K562 (cell line): ENCODE measurements around the gene NECTIN1. TPM values are rescaled to one million over a fixed set of nuclear protein-coding genes. Genes with fewer than 3 reads are reported as not detected.

Source experiments
- ATAC-seq: fragments of 200-7000 bp; cut with Tn5 transposase; 3 replicates; pipeline ENCODE4 v1.9.1; 2020; ENCODE audit warnings: moderate library complexity
- BruUV-seq: library from RNA; stranded (reverse); fragments of 400-500 nt; replicated peaks from 2 replicates; lab custom pipeline; 2021; lab: Mats Ljungman, UMichigan
- CTCF ChIA-PET: fragments of 300-600 bp; formaldehyde crosslinking; extraction: SDS; loops from one replicate; lab custom pipeline; 2021; ENCODE audit warnings: low intra/inter-chr PET ratio; lab: Yijun Ruan, JAX
- POLR2A ChIA-PET: fragments of 300-600, 350-650 bp; sonication (Branson Sonifier 250); formaldehyde crosslinking; extraction: SDS; loops from one replicate; lab custom pipeline; 2021; ENCODE audit warnings: antibody characterized with exemption, inconsistent platforms; lab: Yijun Ruan, JAX
- DNase-seq, 4 experiments: peaks; one replicate each; pipeline versions ENCODE4 v3.0.0 to v3.0.0-alpha.2; 2011 to 2018; ENCODE audit warnings: low spot score in 3 of 4, mixed read lengths in 3 of 4; ENCODE audit errors: extremely low read depth in 1 of 4
- FAIRE-seq: peaks from 2 replicates; lab custom pipeline; 2011; peaks lifted over from hg19 to GRCh38; lab: Jason Lieb, UNC
- H2AFZ ChIP-seq: 2 replicates; pipeline ENCODE4 v1.6.0; 2011; ENCODE audit warnings: low read depth, low read length, control low read depth, inconsistent platforms
- H3K27ac ChIP-seq: fragments of 200-600 bp; 3 replicates; pipeline ENCODE4 v1.8.0; 2011; ENCODE audit warnings: low read depth, mild to moderate bottlenecking, control low read depth, inconsistent platforms, low read length, moderate library complexity, mixed read lengths; ENCODE audit errors: extremely low read depth
- H3K27me3 ChIP-seq, 2 experiments: fragments of 300-600 bp in 1 of 2; 2 replicates in 1 of 2; 3 replicates in 1 of 2; pipeline versions ENCODE4 v1.6.0 to v1.8.0; 2011; ENCODE audit warnings: inconsistent platforms in 2 of 2, low read length in 2 of 2, mild to moderate bottlenecking in 1 of 2, mixed read lengths in 1 of 2, moderate library complexity in 1 of 2; ENCODE audit not compliant: control insufficient read depth in 2 of 2, insufficient read depth in 2 of 2
- H3K36me3 ChIP-seq: fragments of 300-600 bp; 3 replicates; pipeline ENCODE4 v1.8.0; 2011; ENCODE audit warnings: mild to moderate bottlenecking, low read length, inconsistent platforms; ENCODE audit not compliant: control insufficient read depth, insufficient read depth
- H3K4me1 ChIP-seq, 2 experiments: fragments of 200-600 bp in 1 of 2; replicated peaks in 1 of 2; 2 replicates in 1 of 2; 3 replicates in 1 of 2; pipeline versions ENCODE4 v1.5.1 to v1.8.0; 2011; ENCODE audit warnings: inconsistent platforms in 2 of 2, low read length in 2 of 2, mild to moderate bottlenecking in 1 of 2, mixed read lengths in 1 of 2, moderate library complexity in 1 of 2; ENCODE audit not compliant: control insufficient read depth in 2 of 2, insufficient read depth in 2 of 2
- H3K4me2 ChIP-seq: 2 replicates; pipeline ENCODE4 v1.6.1; 2011; ENCODE audit warnings: low read length, control low read depth, inconsistent platforms, mixed read lengths; ENCODE audit not compliant: insufficient read depth
- H3K4me3 ChIP-seq: fragments of 200-600 bp; sonication (generic), shearing (Covaris generic); 2 replicates; pipeline ENCODE4 v1.5.1; 2016; ENCODE audit warnings: control low read depth, inconsistent platforms
- H3K79me2 ChIP-seq: fragments of 200-600 bp; 3 replicates; pipeline ENCODE4 v1.8.0; 2011; ENCODE audit warnings: low read length, inconsistent platforms; ENCODE audit not compliant: control insufficient read depth, insufficient read depth
- H3K9ac ChIP-seq, 2 experiments: 2 replicates each; pipeline versions ENCODE4 v1.6.0 to v1.6.1; 2011; ENCODE audit warnings: low read depth in 2 of 2, low read length in 2 of 2, control low read depth in 1 of 2, inconsistent platforms in 1 of 2, mild to moderate bottlenecking in 1 of 2, mixed read lengths in 1 of 2; ENCODE audit not compliant: insufficient read depth in 1 of 2
- H3K9me1 ChIP-seq: one replicate; pipeline ENCODE4 v1.6.0; 2011; ENCODE audit warnings: inconsistent platforms, mild to moderate bottlenecking, low read length, moderate library complexity; ENCODE audit not compliant: control insufficient read depth, insufficient read depth
- H3K9me3 ChIP-seq: replicated peaks from 2 replicates; pipeline ENCODE4 v1.5.1; 2011; ENCODE audit warnings: low read depth, low read length, inconsistent platforms; ENCODE audit not compliant: control insufficient read depth, insufficient read depth
- H4K20me1 ChIP-seq: replicated peaks from 2 replicates; pipeline ENCODE4 v1.6.1; 2011; ENCODE audit warnings: low read length, inconsistent platforms, mixed read lengths; ENCODE audit not compliant: control insufficient read depth, insufficient read depth
- CAMTA2 ChIP-seq: fragments of 250-450 bp; sonication (Bioruptor Pico); conservative IDR thresholded peaks from 2 replicates; pipeline ENCODE4 v1.5.1; 2022
- CSDE1 ChIP-seq, 2 experiments: fragments of 450-650 bp; IDR thresholded peaks; 2 replicates each; pipeline ENCODE4 v1.6.1; 2016; ENCODE audit warnings: mild to moderate bottlenecking in 1 of 2
- ELF1 ChIP-seq: fragments of 200-800 bp; sonication (Bioruptor generic); IDR thresholded peaks from 2 replicates; pipeline ENCODE4 v1.6.1; 2016; ENCODE audit warnings: missing genetic modification characterization, missing compliant biosample characterization
- HDAC3 ChIP-seq: fragments of 450-650 bp; IDR thresholded peaks from 2 replicates; pipeline ENCODE4 v1.6.1; 2018; ENCODE audit warnings: borderline replicate concordance, mild to moderate bottlenecking, moderate library complexity; ENCODE audit not compliant: partially characterized antibody
- MBD2 ChIP-seq: sonication (generic); IDR thresholded peaks from 2 replicates; pipeline ENCODE4 v1.6.1; 2016; ENCODE audit warnings: low read depth, borderline replicate concordance
- MEF2D ChIP-seq: conservative IDR thresholded peaks from 2 replicates; pipeline ENCODE4 v1.6.1; 2016; ENCODE audit warnings: low read depth, missing genetic modification characterization, missing compliant biosample characterization
- SNIP1 ChIP-seq: fragments of 450-650 bp; IDR thresholded peaks from 2 replicates; pipeline ENCODE4 v1.7.1; 2017; ENCODE audit warnings: low read depth, mild to moderate bottlenecking
- TRIM25 ChIP-seq: fragments of 450-650 bp; IDR thresholded peaks from 2 replicates; pipeline ENCODE4 v1.7.0; 2016; ENCODE audit warnings: borderline replicate concordance
- ZSCAN29 ChIP-seq: fragments of 450-650 bp; IDR thresholded peaks from 2 replicates; pipeline ENCODE4 v1.6.1; 2017
- WGBS: fragments of 100-300 bp; shearing (Covaris generic); methylation state at CpG from one replicate; pipeline ENCODE4 v1.1.6; 2016; ENCODE audit warnings: low coverage, mixed read lengths; ENCODE audit not compliant: insufficient coverage; ENCODE audit errors: missing lambda C conversion rate; 5-methylcytosine and 5-hydroxymethylcytosine counted together
- in situ Hi-C: fragments of 300-500 bp; cut with MboI; formaldehyde crosslinking; loops from 4 replicates; pipeline ENCODE4 v1.15.0; 2018; ENCODE audit warnings: inconsistent platforms, mixed read lengths
- intact Hi-C: fragments of 100-400 bp; cut with micrococcal nuclease; formaldehyde crosslinking; loops from 2 replicates; pipeline ENCODE4 v1.14.2; 2022
- polyA plus RNA-seq, 8 experiments: library from polyadenylated mRNA; depleted of rRNA in 4 of 8; stranded (reverse) in 5 of 8; unstranded in 3 of 8; fragments of >200 nt; fragmentation: Nextera tagmentation in 2 of 8; fragmentation: Illumina TruSeq in 1 of 8; extraction: Ambion mirVana in 2 of 8; extraction: Trizol in 1 of 8; gene quantifications; 2 replicates each; pipeline versions ENCODE4 v1.2.1 to v1.2.3, GENCODE V29; 2011 to 2014; ENCODE audit warnings: inconsistent platforms in 1 of 8, missing spikeins in 1 of 8
- total RNA-seq, 7 experiments: library from RNA; depleted of rRNA in 6 of 7; stranded (reverse); fragments of >200 nt in 6 of 7; fragmentation: Illumina TruSeq in 2 of 7; extraction: Trizol in 2 of 7; gene quantifications; 2 replicates each; pipeline versions ENCODE4 v1.2.1 to v1.2.3, GENCODE V29; 2011 to 2021; ENCODE audit warnings: low replicate concordance in 1 of 7

Gene NECTIN1
- total and polyA plus RNA-seq, 9 of the 15 experiments (the other 6 are each of a cell fraction or from before 2014, with no cell fraction given): 0.09 to 0.53 (median 0.23) TPM; not detected in 2

DNA sequence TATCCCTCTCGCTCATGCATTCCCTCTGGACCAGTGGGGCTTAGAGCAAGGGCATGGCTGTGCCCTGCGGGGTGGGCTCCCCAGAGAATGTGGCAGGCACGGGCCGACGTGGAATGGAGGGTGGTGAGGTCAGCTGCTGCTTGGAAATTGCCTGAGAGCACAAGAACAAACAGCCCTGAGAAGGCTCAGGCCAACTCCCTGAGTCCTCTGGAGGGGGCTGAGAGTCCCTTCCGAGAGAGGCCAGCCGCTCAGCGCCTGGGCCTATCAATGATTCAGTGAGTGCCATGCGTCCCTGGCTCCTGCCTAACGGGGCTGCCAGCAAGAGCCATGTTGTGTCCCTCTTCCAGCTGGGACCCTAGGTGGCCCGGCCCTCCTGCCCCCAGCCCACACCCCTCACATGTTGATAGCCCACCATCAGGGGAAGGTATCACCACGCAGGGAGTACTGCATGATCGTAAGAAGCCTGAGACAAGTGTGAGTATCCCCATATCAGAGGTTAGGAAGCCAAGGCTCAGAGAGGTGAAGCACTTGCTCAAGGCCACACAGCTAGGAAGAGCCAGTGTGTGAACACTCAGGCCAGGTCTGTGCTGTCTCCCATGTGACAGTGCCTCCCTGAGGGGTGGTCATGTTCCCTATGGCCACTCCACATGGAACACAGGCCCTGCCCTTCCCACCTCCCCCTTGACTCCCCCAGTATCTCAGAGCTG is 55.8 kb downstream of the NECTIN1 start (continued):
- TF ChIP-seq TRIM25 (no peak), ELF1 (tag) (no peak), HDAC3 (no peak), MEF2D (no peak), CSDE1 (IDR thresholded peaks at IDR 0.05) (no peak)

GRCh38 chr11:119672597-119672996 is 56.4 kb downstream of the NECTIN1 start:
- POLR2A ChIA-PET: interaction anchor here (0.7 kb wide), 1 partner anchor 48 kb away, joined by 4 read pairs; no protein-coding TSS in a partner anchor
- Histone ChIP-seq H3K4me2 (no peak overlapping the region), H3K9me3 (no peaks in the 10 kb centered on the region; the same call in 1 of the 2 replicates), H3K27me3 (peaks cover 2 to 38% of the 10 kb centered on the region in 2 experiments), H3K9me1 (no peaks in the 10 kb centered on the region), H3K4me1 (no peaks in the 10 kb centered on the region), H4K20me1 (no peaks in the 10 kb centered on the region; the same call in 1 of the 2 replicates), H3K36me3 (no peaks in the 10 kb centered on the region), H3K79me2 (no peaks in the 10 kb centered on the region), H2AFZ (no peak overlapping the region), H3K9ac (no peak overlapping the region), H3K27ac (no peak overlapping the region), H3K4me3 (no peak overlapping the region)
- ATAC-seq (no peak), FAIRE-seq (no peak), DNase-seq (no peak)
- no peak for TF ChIP-seq MBD2
- no peak for TF ChIP-seq ZSCAN29
- no peak for TF ChIP-seq SNIP1
- TF ChIP-seq CAMTA2 (CRISPR knock-in tag): no peak
- CTCF ChIA-PET: interaction anchor here (1.0 kb wide), 1 partner anchor 57 kb away, joined by 5 read pairs; the partner anchor contains the start of gene NECTIN1
- intact Hi-C loops: no loop called here
- no TSS peak for BruUV-seq
- in situ Hi-C loops: loop anchor here (25.0 kb wide), 1 partner anchor 440 kb away; no protein-coding TSS in a partner anchor
- WGBS: 3% methylated on average over 6 of the region's 7 CpGs
